ENCODE measurements around the gene CARD6. TPM values are rescaled to one million over a fixed set of nuclear protein-coding genes. Genes with fewer than 3 reads are reported as not detected.
"Not testable (repeated sequence)": the region's sequence is repeated elsewhere in the genome, so short reads cannot be mapped to it uniquely, and the experiment has no call there.

CARD6 gene
- polyA plus RNA-seq, 12 donors: 1.5 to 4.8 (median 2.0) TPM; not detected in 1

DNA sequence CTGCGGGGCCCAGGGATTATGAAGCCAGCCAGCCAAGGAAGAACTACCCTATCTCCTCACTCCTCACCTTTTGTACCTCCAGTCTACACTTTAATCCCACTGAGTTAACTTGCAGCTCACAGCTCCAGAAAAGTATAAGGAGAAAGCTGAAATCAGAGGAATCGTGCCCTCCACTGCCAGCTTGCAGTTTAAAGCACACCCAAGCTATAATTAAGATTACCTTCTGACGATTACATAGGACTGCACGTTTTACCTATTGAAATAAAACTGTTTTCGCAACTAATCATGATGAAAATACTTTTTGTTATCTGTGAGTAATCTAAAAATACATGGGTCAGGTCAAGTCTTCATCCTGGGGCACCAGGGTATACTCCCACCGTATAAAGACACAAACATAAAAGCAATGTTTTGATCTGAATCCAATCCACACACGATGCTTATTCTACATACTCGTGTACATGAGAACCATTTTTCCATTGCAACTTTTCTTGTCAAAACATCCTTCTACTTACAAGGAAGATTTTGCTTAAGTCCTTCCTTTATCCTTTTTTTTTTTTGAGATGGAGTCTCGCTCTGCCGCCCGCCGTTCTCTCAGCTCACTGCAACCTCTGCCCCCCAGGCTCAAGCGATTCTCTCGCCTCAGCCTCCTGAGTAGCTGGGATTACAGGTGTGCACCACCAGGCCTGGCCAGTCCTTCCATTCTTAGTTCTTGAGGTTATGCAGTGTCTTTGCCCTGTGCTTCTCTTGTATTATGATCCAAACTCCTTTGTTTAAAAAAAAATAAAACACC, 13.8 kb upstream of the CARD6 start:
- no peak for DNase-seq

DNA sequence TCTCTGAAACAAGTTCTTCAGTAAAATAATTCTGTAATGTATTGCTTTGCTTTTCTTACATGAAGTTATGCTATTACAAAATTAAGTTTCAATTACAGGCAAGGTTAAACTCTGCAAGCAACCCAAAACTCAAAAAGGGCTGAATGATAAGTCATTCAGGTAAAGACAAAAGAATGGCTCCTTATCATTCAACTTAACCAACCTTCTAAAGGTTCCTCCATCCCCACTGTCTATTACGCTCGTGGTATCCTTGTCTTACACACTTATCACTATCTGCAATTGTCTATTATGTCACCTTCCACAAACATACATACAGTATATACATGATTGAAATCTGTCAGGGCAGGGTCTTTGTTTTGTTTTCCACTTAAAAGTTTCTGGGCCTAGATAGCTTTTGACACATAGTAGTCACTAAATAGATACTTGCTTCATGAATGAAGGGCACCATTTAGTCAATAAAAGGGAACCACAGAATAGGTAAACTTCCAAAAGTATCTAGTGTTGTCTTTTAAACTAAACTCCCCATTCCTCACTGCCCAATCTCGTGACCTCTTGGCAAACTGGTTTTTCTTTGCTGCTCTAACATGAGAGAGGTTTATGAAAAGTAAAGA, 13.0 kb upstream of the CARD6 start:
- DNase-seq: no peak

DNA sequence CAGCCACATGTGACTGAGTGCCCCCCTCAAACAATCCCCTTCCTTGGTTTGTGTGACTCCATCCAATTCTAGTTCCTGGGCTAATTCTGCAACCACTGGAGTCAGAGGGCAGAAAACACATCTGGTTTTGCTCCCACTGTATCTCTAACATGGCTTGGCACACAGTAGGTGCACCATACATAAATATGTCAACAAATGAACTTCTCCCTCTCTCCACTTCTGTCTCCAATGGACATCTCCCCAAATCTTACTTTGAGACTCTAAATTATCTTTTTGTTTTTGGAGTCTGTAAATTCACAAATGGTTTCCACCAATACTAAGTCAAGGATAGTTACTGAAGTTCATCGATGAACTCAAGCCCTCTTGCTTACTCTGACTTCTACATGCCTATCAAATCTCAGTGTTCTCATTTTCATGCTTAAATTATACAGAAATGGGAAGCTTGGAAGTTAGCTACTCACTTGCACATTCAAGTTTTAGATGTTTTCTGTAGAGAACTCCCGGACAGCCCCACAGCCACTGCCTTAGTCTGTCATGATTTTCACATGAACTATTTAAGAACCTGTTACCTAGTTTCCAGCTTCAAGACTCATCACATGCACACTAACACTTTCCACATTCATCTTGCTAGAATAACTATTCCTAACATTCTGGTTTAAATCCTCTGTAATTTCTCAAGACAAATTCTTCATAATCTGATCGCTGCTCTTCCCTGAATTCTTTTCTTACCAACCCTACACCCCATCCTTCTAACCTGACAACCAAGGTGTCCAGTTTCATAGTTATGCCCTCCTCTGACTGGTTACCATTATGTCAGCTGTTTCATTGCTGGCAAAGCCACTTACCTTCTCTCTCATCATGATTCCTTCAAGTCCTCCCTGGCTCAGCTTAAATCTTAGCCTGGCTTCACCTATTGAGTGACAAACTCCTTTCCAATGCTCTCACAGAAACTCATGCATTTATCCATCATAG, 12.2 kb upstream of the CARD6 start:
- no peak for DNase-seq

DNA sequence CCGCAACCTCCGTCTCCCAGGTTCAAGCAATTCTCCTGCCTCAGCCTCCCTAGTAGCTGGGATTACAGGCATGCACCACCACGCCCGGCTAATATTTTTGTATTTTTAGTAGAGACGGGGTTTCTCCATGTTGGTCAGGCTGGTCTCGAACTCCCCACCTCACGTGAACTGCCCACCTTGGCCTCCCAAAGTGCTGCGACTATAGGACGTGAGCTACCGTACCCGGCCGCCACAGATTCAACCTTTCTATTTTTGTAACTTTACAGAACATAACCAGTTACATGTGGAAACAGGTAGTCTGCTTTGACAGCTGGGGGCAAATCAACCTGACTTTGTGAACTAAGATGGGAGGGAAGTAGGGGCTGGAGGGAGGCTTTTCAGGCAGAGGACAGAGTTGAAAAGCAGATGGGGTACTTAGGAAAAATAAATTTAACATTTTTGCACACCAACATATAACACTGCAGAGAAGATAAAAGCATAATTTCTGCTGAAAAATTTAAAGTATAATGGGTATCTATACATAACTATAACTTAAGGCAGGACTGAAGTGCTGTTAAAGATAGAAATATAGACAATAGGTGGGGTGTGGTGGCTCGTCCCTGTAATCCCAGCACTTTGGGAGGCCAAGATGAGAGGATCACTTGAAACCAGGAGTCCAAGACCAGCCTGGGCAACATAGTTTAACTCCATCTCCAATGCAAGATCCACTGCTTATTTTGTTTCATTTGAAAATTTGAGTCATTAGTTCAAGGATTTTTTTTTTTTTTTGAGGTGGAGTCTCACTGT, 11.2 kb upstream of the CARD6 start:
- DNase-seq: no peak

DNA sequence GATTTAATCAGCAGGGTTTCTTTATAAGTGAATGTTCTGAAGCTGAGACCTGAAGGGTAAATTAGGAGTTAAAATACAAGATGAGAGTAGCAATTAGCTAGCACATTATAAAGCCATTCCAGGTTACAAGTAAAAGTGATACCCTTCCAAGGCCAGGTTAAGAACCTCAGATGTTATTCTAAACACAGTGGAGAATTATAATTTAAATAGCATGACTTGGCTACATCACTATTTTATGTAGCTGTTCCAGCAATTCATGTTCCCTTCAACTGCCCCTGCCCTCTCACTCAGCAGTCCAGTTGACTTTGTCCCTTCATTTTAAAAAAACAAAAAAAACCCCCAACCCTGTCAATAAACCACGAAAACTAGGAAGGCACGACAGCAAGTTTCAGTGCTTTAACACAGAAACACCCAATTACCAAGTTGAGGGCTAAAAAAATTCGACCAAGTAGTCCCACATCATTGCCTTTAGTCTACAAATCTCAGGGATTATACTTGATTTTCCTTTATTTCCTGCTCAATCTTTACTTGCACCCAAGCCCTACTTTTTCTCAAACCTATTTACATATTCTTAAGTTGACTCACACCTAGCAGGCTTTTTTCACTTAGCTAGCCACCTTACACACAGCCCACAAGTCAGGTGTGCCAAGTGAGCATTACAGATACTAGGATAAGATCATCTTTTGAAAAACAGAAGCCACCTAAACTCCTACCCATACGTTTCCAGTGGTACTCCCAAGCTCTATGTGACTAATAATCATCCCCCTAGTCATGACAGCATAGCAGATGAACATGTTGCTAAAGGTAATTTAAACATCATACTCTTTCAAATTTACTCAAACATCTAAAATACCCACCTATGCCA, 9.6 kb upstream of the CARD6 start:
- DNase-seq: no peak

DNA sequence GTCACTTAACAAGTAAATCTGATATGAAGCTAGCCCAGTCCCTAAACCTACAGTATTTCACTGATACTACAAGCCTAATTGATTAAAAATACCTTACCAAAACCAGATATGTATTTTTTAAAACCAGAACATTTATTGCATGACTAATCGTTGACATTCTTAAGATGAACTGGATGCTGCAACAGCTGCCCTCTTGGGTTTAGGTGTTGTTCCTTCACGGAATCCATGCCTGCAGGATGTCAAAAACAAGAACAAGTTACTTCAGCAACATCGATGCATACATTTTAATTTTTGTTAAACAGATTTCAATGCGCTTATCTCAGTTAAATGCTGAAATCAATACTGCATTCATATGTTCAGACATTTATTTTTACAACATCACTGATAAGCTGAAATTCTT, 8.8 kb upstream of the CARD6 start:
- DNase-seq: no peak

DNA sequence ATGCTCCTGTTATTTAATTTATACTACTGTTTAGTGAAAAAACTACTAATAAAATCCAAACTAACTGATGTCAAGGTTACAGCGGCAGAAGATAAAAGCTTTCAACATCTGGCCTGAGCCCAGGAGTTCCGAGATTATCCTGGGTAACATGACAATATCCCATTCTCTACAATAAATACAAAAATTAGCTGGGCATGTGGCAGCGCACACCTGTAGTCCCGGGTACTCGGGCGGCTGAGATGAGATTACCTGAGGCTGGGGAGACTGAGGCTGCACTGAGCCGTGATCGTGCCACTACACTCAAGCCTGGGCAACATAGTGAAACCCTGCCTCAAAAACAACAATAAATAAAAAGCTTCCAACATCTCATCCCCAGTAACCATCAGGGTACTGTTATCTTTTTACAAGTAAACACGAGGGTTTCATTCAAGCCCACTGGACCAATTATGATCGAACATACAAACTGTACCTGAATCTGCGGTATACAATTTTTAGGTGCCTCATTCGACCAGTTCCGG, 7.4 kb upstream of the CARD6 start:
- no peak for DNase-seq

DNA sequence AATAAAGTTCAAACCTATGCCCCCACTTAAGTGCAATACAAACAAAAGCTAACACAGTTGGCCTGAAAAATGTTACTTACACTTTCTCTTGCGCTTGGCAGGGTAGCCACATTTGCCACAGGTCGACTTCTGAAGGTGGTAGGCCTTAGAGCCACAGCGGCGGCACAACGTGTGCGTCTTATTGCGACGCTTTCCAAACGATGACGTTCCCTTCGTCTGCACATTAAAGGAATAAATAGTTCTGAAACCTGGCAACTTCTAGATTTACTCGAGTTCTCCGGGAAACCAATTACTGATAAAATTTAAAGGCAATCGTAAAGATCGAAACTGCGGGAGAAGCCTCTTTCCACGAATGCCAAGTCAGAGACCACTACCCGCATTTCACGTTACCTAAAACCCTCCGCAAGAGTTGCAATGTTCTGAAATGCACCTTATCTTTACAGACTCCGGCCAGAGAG, 6.7 kb upstream of the CARD6 start:
- DNase-seq: no peak

DNA sequence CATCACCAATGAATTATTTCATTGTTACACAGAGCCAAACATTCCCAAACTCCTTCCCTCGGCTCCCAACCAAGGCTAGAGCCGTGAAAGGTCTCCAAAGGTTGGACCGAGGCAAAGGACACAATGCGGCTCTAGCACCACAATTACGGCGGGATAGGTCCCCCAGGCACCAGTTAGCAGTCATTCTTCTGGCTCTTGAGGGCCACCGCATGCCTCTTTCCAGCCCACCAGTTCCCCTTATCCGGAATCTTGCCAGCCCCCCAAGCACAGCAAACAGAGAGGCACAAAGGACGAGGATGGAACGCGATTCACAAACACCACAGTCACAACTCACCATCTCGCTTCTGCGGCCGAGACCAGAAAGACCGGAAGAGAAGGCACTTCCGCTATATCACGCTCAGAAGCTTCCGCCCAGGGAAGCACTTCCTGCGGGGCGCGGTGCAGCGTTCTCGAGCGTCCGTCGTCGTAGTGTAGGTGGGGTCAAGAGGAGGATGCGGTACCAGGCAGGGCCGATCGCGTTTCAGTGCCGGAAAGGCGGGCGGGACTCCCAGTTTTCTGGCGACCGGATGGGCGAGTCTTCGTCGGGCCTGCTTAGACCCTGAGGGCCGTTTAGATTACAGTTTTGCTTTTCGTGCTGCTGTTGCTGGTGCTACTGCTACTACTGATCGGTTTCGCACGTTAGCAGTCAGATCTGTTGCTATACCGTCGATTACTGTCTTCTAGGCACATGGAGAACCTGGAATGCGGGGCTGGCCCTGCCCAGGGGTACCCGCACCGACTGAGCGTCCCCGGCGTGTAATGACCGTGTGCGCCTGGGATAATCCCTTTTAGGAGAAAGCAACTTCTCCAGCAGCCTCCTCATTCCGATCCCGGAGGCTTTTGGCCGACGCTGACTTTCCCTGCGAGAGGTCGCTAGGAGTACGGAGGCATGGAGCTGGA, 6.0 kb upstream of the CARD6 start, which contains the start of gene RPL37:
TSS of gene RPL37 (minus strand) at position 374 of the 939 bp plus-strand sequence. CDS start at position 337, 37 bp downstream.
- DNase-seq: peak; percentile 97

DNA sequence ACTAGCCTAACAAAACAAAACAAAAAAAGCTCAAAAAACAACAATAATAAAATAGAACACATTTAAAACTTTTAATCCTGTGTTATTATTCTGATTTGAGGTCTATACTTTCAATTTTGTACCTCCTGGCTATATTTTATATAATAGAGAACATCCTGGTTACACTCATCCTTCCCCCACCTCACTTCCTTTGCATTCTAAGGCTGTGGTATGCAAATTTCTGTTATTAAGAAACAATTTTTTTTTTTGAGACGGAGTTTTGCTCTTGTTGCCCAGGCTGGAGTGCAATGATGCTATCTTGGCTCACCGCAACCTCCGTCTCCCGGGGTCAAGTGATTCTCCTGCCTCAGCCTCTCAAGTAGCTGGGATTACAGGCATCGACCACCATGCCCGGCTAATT, 3.1 kb upstream of the CARD6 start:
- DNase-seq: no peak

DNA sequence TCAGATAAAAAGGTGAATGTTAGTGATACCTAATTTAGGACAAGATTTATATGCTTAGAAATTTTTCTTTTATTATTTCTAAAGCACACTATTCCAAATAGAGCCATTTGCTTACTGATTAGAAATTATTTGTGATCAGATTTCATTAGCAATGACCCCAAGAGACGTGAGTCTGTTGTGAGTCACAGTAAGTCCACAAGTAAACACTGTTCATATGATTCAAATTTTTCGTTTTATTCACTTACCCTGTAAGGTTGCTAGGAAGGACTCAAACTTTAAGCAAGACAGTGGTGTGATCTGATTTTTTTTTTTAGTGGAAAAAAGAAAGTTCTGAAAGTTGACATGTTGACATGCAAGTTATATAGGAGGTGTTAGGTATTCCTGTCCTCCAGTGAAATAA, 1.2 kb downstream of the CARD6 start:
- no peak for DNase-seq

DNA sequence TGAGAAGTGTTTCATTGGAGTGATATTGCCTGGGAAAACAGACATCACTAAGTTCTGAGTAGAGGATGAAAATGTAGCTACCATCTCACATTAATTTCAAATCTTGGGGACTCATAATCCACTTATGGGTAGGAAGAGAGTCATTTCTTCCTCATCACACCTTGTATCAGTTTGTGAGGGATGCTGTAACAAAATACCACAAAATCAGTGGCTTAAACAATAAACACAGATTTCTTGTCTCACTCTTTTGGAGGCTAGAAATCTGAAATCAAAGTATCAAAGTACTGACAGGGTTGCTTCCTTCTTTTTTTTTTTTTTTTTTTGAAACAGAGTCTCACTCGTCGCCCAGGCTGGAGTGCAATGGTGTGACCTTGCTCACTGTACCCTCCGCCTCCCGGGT, 3.4 kb downstream of the CARD6 start:
- DNase-seq: no peak

DNA sequence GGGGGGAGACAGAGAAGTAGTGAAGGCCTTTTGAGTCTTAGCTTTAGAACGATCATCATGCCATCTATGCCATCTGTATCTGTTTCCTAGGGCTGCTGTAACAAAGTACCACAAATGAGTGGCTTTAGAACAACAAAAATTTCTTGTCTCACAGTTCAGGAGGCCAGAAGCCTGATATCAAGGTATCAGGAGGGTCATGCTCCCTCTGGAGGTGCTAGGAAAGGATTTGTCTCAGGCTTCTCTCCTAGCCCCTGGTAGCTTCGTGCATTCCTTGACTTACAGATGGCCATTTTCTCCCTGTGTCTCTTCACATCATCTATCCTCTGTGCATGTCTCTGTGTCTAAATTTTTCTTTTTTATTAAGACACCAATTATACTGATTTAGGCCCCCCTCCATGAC, 5.2 kb downstream of the CARD6 start:
- DNase-seq: no peak

DNA sequence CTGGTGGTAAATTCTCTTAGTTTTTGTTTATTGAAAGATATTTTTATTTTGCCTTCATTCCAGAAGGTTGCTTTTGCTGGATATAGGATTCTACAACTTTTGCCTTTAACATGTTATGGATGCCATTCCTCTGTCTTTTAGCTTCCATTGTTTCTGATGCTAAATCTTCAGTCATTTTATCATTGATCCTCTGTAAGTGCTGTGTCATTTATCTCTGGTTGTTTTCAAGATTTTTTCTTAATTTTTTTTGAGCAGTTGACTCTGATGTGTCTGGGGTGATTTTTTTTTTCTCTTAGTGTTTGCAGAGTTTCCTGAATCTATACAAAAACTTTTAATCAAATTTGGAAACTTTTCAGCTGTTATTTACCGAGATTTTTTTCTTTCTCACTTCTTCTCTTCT, 6.4 kb downstream of the CARD6 start:
- no peak for DNase-seq

DNA sequence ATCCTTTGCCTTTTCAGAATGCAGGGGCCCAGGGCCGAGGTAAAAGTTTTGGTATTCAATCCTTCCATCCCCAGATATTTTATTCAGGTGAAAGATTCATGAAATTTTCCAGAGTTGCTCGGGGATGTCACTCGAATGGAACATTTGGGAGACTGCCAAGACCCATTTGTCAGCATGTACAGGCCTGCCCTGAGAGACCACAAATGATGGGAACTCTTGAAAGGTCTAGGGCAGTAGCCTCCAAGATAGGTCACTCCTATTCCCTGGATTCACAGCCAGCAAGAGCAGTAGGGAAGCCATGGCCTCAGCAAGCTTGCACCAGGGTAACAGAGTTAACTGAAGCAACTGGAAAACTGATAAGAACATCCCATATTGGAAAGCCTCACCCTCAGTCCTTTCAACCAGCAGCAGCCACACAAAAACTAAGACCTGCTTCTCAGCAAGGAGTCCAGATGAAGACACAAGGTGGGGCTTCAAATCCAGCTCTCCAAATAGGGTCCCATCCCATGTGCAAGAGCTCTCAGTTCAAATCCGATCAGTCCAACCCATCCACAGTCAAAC, 12.5 kb downstream of the CARD6 start:
- DNase-seq: no peak

DNA sequence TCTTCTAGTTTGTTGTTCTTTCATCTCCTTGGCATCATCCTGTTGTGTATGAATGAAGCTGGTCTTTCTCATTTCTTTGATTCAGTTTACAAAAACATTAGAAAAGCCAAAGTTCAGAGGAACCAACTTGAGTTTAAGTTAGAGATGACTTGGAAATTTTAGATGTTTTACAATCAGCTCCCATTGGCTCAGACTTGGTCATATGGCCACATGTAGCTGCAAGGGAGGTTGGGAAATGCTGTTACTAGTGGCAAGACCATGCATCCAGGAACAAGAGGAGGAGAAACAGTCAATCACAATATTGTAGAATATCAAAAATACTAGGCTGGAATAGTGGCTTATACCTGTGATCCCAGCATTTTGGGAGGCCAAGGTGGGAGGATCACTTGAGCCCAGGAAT, 19.5 kb downstream of the CARD6 start:
- DNase-seq: no peak

DNA sequence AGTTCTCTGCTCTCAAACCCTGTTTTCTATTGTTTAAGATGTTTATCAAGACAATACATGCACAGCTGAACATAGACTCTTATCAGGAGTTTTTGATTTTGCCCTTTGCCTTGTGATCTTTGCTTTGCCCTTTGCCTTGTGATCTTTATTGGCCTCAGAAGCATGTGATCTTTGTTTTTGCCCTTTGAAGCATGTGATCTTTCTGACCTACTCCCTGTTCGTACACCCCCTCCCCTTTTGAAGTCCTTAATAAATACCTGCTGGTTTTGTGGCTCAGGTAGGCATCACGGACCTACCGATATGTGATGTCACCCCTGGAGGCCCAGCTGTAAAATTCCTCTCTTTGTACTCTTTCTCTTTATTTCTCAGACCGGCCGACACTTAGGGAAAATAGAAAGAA, 23.8 kb downstream of the CARD6 start:
- DNase-seq: not testable (repeated sequence)

DNA sequence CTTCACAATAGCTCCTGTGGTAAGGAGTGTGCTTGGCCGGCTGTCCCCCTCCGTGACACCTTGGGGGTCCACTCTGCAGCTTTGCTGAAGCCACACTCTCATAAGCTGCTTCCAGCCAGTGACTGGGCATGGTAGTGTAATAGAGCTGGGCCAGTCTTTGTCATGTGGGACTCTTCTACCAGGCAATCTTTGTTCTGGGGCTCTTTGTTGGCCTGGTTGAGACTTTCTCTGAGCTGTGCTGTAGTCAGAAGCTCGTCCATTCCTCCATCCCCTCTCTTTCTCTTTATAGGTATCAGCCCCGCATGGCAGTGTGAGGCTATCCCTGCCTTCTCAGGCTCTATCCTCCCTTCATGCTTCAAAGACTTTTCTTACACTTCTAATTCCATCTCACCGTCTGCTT, 25.7 kb downstream of the CARD6 start:
- DNase-seq: no peak

DNA sequence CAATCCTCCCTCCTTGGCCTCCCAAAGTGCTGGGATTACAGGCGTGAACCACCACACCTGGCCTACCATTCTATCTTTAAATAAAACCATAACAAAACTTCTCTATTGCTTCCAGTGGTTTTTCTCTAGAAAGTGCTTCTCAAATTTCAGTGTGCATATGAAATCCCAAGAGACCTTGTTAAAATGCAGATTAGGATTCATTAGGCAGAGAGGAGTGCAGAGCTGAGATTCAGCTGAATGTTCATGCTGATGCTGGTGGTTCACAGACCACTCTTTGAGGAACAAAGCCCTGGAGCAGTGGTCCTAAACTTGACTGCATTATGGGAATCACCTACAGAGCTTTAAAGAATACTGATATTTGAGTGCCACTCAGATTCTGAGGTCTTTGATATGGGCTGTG, 28.2 kb downstream of the CARD6 start:
- DNase-seq: no peak
